Esophagus squamous epithelium (tissue), 5 donors: Measurements from ENCODE around the gene RGL1. TPM values are rescaled to one million over a fixed set of nuclear protein-coding genes. Genes with fewer than 3 reads are reported as not detected.

ENCODE experiments used
- DNase-seq: peaks from one replicate; lab custom pipeline; 2025; lab: John Stamatoyannopoulos, UW
- H3K27ac ChIP-seq, 4 donors: fragments of 200-600 bp; sonication (generic); one replicate each; pipeline ENCODE4 v1.5.1; 2016 to 2019; ENCODE audit warnings: mild to moderate bottlenecking in 1 of 4
- H3K27me3 ChIP-seq, 4 donors: fragments of 200-600 bp; sonication (generic); 1 replicate in 3 of 4; 2 replicates in 1 of 4; pipeline versions ENCODE4 v1.5.1 to v1.6.0; 2017 to 2021; ENCODE audit warnings: antibody characterized with exemption in 1 of 4
- H3K36me3 ChIP-seq, 3 donors: fragments of 200-600 bp; sonication (generic); one replicate each; pipeline ENCODE4 v1.5.1; 2016 to 2019
- H3K4me1 ChIP-seq, 3 donors: fragments of 200-600 bp; sonication (generic); one replicate each; pipeline ENCODE4 v1.5.1; 2017 to 2019
- H3K4me3 ChIP-seq, 4 donors: fragments of 200-600 bp; sonication (generic); 1 replicate in 3 of 4; 2 replicates in 1 of 4; pipeline ENCODE4 v1.5.1; 2016 to 2019; ENCODE audit warnings: mild to moderate bottlenecking in 2 of 4, moderate library complexity in 1 of 4
- H3K9me3 ChIP-seq, 3 donors: fragments of 200-600 bp; sonication (generic); one replicate each; pipeline ENCODE4 v1.5.1; 2016 to 2019
- CTCF ChIP-seq, 6 experiments: fragments of 450-650 bp in 4 of 6; fragments of 200-600 bp in 2 of 6; sonication (generic) in 2 of 6; IDR thresholded peaks; one replicate each; pipeline ENCODE4 v1.5.1; 2016 to 2019; ENCODE audit warnings: antibody characterized with exemption in 6 of 6, mild to moderate bottlenecking in 4 of 6, moderate library complexity in 4 of 6
- POLR2A ChIP-seq, 4 donors: fragments of 450-650 bp; IDR thresholded peaks; one replicate each; pipeline ENCODE4 v1.6.1; 2017; ENCODE audit warnings: antibody characterized with exemption in 4 of 4, mild to moderate bottlenecking in 4 of 4, moderate library complexity in 3 of 4
- WGBS, 2 donors: methylation state at CpG; one replicate each; pipeline ENCODE4 v1.1.5; 2018; 5-methylcytosine and 5-hydroxymethylcytosine counted together
- intact Hi-C: fragments of 100-400 bp; cut with DNase I; formaldehyde crosslinking; loops from one replicate; pipeline ENCODE4 v1.15.0; 2022
- total RNA-seq, 4 donors: library from RNA; depleted of rRNA; stranded (reverse); fragments of >200 nt; gene quantifications; one replicate each; pipeline ENCODE4 v1.1.0, GENCODE V29; 2016
- donor health status: DM: yes; HTN: yes; CAD: no.

RGL1 gene
- total RNA-seq, 4 donors from 2014 or later: 2.3 to 16.0 (median 5.7) TPM

- Histone ChIP-seq H3K9me3 (peaks cover 0 to 5% (median 0%) of the 10 kb centered on the region in 3 donors), H3K4me1 (peaks cover 4 to 59% (median 25%) of the 10 kb centered on the region in 3 donors), H3K27me3 (no peaks in the 10 kb centered on the region), H3K4me3 (peak overlapping the region in 3 of 4 donors; percentile 62 to 82 (median 71)), H3K36me3 (no peaks in the 10 kb centered on the region), H3K27ac (peak overlapping the region in 3 of 4 donors; percentile 60 to 91 (median 85))
- no peak for TF ChIP-seq POLR2A (IDR thresholded peaks at IDR 0.05)
- no peak for TF ChIP-seq CTCF (IDR thresholded peaks at IDR 0.05)
- 80 to 88% methylated on average over 1 of the region's 1 CpG for WGBS, 2 donors
- no peak for DNase-seq
- intact Hi-C loops: no loop called here
These were observed 1.8 kb downstream of the RGL1 start for GRCh38 chr1:183806675-183807074.

GRCh38 chr1:183807549-183808168, 2.7 kb downstream of the RGL1 start:
- H3K27me3 ChIP-seq: no peaks in the 10 kb centered on the region
- no peak for TF ChIP-seq POLR2A (IDR thresholded peaks at IDR 0.05)
- TF ChIP-seq CTCF (IDR thresholded peaks at IDR 0.05): no peak
- H3K9me3 ChIP-seq: no peaks in the 10 kb centered on the region
- peak overlapping the region in 2 of 4 donors; percentile 71 to 82 for H3K4me3 ChIP-seq
- H3K4me1 ChIP-seq: peaks cover 4 to 69% (median 29%) of the 10 kb centered on the region in 3 donors
- no peak for DNase-seq
- WGBS, 2 donors: 40 to 53% methylated on average over 1 to 2 of the region's 2 CpGs
- no peaks in the 10 kb centered on the region for H3K36me3 ChIP-seq
- peak overlapping the region in 3 of 4 donors; percentile 60 to 91 (median 85) for H3K27ac ChIP-seq
- intact Hi-C loops: no loop called here

- no peak for TF ChIP-seq POLR2A (IDR thresholded peaks at IDR 0.05)
- no peak for TF ChIP-seq CTCF (IDR thresholded peaks at IDR 0.05)
- intact Hi-C loops: no loop called here
- WGBS, 2 donors: 63 to 80% methylated on average over 2 of the region's 2 CpGs
- Histone ChIP-seq H3K27ac (peak overlapping the region in 1 of 4 donors; percentile 60), H3K36me3 (no peaks in the 10 kb centered on the region), H3K4me3 (peak overlapping the region in 1 of 4 donors; percentile 82), H3K9me3 (no peaks in the 10 kb centered on the region), H3K4me1 (peaks cover 8 to 77% (median 35%) of the 10 kb centered on the region in 3 donors), H3K27me3 (no peaks in the 10 kb centered on the region)
- DNase-seq: no peak
These were observed 3.5 kb downstream of the RGL1 start for GRCh38 chr1:183808296-183809027.

GRCh38 chr1:183810121-183810520, 5.2 kb downstream of the RGL1 start:
- Histone ChIP-seq H3K4me1 (peaks cover 4 to 85% (median 33%) of the 10 kb centered on the region in 3 donors), H3K4me3 (no peak overlapping the region), H3K27ac (no peak overlapping the region), H3K9me3 (no peaks in the 10 kb centered on the region), H3K27me3 (no peaks in the 10 kb centered on the region), H3K36me3 (no peaks in the 10 kb centered on the region)
- TF ChIP-seq CTCF (IDR thresholded peaks at IDR 0.05) (no peak), POLR2A (IDR thresholded peaks at IDR 0.05) (no peak)
- no peak for DNase-seq
- WGBS, 2 donors: 74 to 79% methylated on average over 2 of the region's 2 CpGs
- intact Hi-C loops: no loop called here
